DMS79 (cell line): ENCODE results near the gene DIAPH3.

Source experiments
- DNase-seq: peaks from one replicate; lab custom pipeline; 2025; lab: John Stamatoyannopoulos, UW

Gene DIAPH3

GRCh38 chr13:59954601-59955000 is 209.1 kb downstream of the DIAPH3 start:
- no peak for DNase-seq

- no peak for DNase-seq
Observed at GRCh38 chr13:59951011-59951410, 212.7 kb downstream of the DIAPH3 start.

- no peak for DNase-seq
Observed at GRCh38 chr13:59950266-59950665, 213.5 kb downstream of the DIAPH3 start.

- DNase-seq = no peak
Observed at GRCh38 chr13:59948686-59949085, 215.0 kb downstream of the DIAPH3 start.

- no peak for DNase-seq
Observed at GRCh38 chr13:59946944-59947343, 216.8 kb downstream of the DIAPH3 start.

GRCh38 chr13:59931621-59932020 is 232.1 kb downstream of the DIAPH3 start:
- DNase-seq = no peak

GRCh38 chr13:59924256-59924655 is 239.5 kb downstream of the DIAPH3 start:
- no peak for DNase-seq

- DNase-seq = no peak
Observed at GRCh38 chr13:59915252-59915651, 248.5 kb downstream of the DIAPH3 start.

GRCh38 chr13:59914556-59914955 is 249.2 kb downstream of the DIAPH3 start:
- DNase-seq = no peak

- DNase-seq = no peak
Observed at GRCh38 chr13:59906413-59907049, 257.2 kb downstream of the DIAPH3 start.

GRCh38 chr13:59901191-59901590 is 262.5 kb downstream of the DIAPH3 start:
- DNase-seq = no peak

GRCh38 chr13:59898066-59898465 is 265.7 kb downstream of the DIAPH3 start:
- DNase-seq = no peak

- no peak for DNase-seq
Observed at GRCh38 chr13:59893266-59893665, 270.5 kb downstream of the DIAPH3 start.

GRCh38 chr13:59891053-59891452 is 272.7 kb downstream of the DIAPH3 start:
- no peak for DNase-seq

GRCh38 chr13:59890054-59890453 is 273.7 kb downstream of the DIAPH3 start:
- DNase-seq = no peak

- no peak for DNase-seq
Observed at GRCh38 chr13:59888408-59888807, 275.3 kb downstream of the DIAPH3 start.

- DNase-seq = no peak
Observed at GRCh38 chr13:59885076-59885475, 278.7 kb downstream of the DIAPH3 start.

GRCh38 chr13:59883885-59884284 is 279.8 kb downstream of the DIAPH3 start:
- DNase-seq = no peak

- no peak for DNase-seq
Observed at GRCh38 chr13:59880468-59880867, 283.3 kb downstream of the DIAPH3 start.

- DNase-seq = no peak
Observed at GRCh38 chr13:59879281-59879680, 284.4 kb downstream of the DIAPH3 start.

- no peak for DNase-seq
Observed at GRCh38 chr13:59877933-59878332, 285.8 kb downstream of the DIAPH3 start.

- DNase-seq = no peak
Observed at GRCh38 chr13:59874973-59875372, 288.8 kb downstream of the DIAPH3 start.

GRCh38 chr13:59873856-59874255 is 289.9 kb downstream of the DIAPH3 start:
- DNase-seq = no peak

GRCh38 chr13:59873309-59873708 is 290.4 kb downstream of the DIAPH3 start:
- DNase-seq = no peak

GRCh38 chr13:59867867-59868266 is 295.9 kb downstream of the DIAPH3 start:
- no peak for DNase-seq
